HuH-7.5 (cell line): ENCODE measurements around the gene NUP58.

ENCODE experiments used
- DNase-seq: peaks from one replicate; pipeline ENCODE4 v3.0.0; 2011; ENCODE audit warnings: low spot score

NUP58 gene

DNA sequence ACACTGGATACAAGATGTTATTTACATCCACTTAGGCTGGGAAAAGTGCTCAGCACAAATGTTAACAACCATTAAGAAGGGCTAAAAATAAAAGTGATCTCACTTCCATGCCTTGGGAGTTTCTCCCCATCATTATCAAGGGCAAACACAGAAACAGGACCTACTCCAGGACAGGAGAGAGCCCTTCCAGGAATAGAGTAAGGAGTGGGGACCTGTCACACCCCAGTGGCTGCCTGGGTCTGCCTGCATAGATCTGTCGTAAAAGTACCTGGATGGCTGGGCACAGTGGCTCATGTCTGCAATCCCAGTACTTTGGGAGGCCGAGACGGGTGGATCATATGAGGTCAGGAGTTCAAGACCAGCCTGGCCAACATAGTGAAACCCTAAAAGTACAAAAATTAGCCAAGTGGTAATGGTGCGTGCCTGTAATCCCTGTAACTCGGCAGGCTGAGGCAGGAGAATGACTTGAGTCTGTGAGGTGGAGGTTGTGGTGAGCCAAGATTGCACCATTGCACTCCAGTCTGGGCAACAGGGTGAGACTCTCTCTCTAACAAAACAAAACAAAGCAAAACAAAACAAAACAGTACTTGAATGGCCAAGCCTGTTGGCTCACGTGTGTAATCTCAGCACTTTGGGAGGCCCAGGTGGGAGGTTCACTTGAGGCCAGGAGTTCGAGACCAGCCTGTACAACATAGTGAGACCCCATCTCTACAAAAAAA, 76.0 kb downstream of the NUP58 start:
- DNase-seq: no peak

- no peak for DNase-seq
Observed at GRCh38 chr13:25378528-25378927, 77.1 kb downstream of the NUP58 start.

DNA sequence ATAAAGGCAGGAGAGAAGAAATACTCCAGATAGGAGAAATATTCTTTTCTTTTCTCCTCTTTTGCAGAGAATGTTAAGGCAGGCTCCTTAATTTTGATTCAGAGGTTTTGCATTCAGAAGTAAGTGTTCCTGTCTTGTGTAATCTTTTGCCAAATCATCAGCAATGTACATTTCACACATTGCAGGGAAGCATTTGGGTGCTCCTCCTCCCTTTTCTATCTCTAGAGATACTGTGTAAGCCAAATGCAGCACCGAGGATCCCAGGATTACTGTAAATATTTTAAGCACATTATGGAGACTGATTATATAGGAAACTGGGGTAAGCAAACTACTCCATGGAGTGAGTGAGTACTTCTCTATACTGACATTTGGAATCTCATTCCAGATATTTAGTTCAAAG, 77.6 kb downstream of the NUP58 start:
- no peak for DNase-seq

- no peak for DNase-seq
Observed at GRCh38 chr13:25380082-25380481, 78.7 kb downstream of the NUP58 start.

DNA sequence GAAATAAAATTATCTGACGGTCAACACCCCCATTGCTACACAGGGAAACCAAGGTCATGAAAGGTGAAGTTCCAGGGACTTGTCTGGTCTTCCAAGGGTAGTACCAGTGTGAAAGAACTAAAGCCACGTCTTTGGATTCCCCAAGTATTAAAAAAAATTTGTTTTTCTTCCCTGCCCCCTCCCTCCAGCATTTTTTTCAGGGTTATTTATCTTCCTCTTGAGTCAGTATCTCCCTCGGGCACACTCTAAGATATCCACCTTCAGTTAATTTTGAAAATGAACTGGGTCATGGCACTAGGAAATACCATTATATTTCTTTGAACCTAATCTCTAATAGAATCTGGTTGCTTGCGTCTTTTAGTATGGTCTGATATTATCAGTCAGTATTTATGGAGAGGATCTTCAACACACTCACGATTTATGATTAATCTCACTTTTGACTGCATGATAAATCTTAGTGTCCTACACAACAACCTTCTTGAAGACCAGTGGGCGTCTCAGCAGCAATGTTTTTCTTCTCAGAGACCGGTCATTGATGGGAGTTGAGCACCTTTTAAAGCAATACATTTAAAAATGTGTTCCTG, 79.4 kb downstream of the NUP58 start:
- no peak for DNase-seq

DNA sequence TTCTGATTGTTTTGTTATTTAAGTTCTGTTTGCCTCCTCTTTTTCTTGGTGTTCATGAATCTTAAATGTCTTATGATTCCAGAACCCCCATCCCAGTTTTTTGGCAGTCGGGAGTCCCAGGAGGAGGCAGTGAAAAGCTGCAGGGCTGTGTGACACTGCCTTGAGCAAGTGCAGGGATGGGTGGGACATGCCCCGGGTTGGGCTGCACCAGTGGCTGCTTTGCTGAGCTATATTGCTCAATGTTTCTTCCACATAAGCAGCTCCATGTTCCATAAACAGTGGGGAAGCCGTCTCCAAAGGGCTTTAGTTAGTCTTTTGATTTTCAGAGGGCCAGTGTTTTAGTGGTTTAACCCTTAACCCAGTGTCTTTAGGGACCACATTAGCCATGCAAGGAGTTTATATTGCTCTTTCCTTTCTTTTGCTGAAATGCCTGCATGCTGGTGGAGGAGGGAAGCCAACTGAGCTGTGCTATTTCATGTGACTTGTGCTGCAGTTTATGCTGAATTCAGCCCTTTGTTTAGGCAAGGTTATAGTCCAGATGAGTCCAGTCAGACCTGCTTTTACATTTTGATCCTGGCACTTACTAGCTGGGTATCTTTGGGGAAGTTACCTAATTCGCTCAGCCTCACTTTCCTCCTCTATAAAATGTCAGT, 83.5 kb downstream of the NUP58 start:
- DNase-seq: no peak

DNA sequence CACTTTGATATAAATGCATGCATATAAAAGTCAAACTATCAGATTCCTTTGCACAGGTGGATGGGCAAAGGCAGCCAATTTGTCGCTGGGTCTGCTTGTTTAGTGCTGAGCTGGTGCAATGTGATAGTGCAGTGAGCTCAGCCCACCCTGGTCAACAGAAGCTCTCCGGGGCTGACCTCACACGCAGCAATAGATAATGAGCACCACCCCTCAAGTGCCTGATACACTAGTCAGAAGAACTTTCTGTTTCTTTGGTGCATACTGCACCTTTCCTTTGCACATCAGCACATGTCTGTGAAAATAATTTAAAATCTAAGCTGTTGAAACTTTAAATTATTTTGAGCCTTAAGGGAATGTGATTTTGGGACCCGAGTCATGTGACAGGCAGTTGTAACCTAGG, 90.5 kb downstream of the NUP58 start:
- no peak for DNase-seq
